GM10248 (cell line): ENCODE data around the gene SH3BP4.

Experiments
- CTCF ChIA-PET: fragments of 300-600 bp; sonication (Branson Sonifier 250); formaldehyde crosslinking; extraction: SDS; loops from one replicate; lab custom pipeline; 2021; ENCODE audit warnings: antibody characterized with exemption; lab: Yijun Ruan, JAX
- POLR2A ChIA-PET: fragments of 350-650 bp; sonication (Branson Sonifier 250); formaldehyde crosslinking; extraction: SDS; loops from one replicate; lab custom pipeline; 2020; ENCODE audit warnings: antibody characterized with exemption; lab: Yijun Ruan, JAX
- DNase-seq: peaks from one replicate; pipeline ENCODE4 v3.0.0; 2012; ENCODE audit errors: extremely low spot score
- CTCF ChIP-seq: IDR thresholded peaks from 2 replicates; pipeline ENCODE4 v1.5.1; 2012; ENCODE audit warnings: mild to moderate bottlenecking, low read depth; ENCODE audit errors: extremely low read depth, missing control alignments, control extremely low read depth

SH3BP4 gene

DNA sequence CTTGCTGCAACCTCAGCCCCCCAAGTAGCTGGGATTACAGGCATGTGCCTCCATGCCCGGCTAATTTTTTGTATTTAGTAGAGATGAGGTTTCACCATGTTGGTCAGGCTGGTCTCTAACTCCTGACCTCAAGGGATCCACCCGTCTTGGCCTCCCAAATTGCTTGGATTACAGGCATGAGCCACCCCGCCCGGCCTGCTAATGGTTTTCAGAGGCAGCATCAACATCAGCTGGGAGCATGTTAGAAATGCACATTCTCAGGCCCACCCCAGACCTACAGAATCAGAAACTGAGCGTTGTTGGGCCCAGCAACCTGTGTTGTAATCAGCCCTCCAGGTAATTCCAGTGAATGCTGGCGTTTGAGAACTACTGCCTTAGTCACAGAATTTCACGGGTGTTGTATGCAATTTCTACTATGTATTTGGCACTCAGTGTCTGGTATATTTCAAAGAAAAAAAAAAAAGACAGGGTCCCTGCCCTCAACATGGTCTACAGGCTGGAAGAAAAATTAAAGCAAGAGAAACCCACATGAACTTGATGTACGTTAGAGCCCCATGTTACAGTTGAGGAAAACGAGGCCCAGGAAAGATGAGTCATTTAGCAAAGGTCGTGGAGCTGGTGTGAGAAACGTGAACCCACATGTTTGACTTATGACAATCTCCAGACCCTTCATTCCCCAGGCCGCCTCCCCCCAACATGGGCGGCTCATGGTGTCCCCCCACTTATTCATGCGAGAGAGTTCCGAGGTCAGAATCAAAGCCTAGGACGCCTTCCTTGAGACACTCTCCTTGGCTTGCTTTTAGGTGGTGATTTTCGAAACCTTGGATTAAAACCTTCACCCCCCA is 35.3 kb downstream of the SH3BP4 start:
- CTCF ChIA-PET: no interaction called here
- POLR2A ChIA-PET: no interaction called here
- no peak for DNase-seq
- TF ChIP-seq CTCF: no peak

DNA sequence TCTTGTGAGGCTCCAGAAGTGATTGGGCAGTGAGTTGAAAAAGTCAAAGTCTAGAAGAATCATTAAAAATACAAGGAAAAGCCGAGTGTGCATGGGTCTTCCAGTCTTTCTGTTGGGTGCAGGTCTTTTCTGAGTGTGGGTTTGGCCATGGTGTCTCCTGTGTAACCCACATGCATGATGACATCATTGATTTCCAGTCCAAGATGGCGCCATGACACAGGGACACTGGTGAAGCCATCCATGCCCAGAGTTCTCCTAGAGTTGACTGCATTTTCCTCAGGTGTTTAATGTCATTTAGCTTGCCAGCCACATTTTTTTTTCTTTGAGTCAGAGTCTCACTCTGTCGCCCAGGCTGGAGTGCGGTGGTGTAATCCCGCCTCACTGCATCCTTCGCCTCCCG is 35.9 kb downstream of the SH3BP4 start:
- POLR2A ChIA-PET: no interaction called here
- no peak for DNase-seq
- TF ChIP-seq CTCF: no peak
- CTCF ChIA-PET: no interaction called here

GRCh38 chr2:234988491-234988890 is 36.7 kb downstream of the SH3BP4 start:
- ChIA-PET CTCF (no interaction called here), POLR2A (no interaction called here)
- no peak for TF ChIP-seq CTCF
- no peak for DNase-seq

- no peak for DNase-seq
- no peak for TF ChIP-seq CTCF
- ChIA-PET POLR2A (no interaction called here), CTCF (no interaction called here)
Observed at GRCh38 chr2:234989183-234989701, 37.4 kb downstream of the SH3BP4 start.

- DNase-seq: no peak
- TF ChIP-seq CTCF: no peak
- POLR2A ChIA-PET: no interaction called here
- CTCF ChIA-PET: no interaction called here
Observed at GRCh38 chr2:234990300-234990699, 38.5 kb downstream of the SH3BP4 start.

DNA sequence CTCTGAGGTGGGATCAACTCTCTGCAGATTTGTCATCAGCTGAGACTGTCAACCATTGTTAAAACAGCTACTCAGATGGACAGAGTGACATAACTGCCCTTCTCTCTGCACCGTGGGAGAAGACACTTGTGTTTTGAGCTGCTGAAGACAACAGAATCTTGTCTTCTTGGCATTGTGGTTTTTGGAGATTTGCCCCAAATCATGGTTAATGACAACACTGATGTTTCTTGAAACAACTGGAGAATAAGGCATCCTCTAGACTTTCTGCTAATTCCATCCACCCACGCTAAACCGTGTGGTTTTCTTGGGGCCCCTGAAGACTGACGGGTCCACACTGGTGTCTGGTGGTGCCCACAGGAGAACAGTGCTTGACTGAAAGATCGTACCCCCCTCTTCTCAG is 39.5 kb downstream of the SH3BP4 start:
- ChIA-PET CTCF (no interaction called here), POLR2A (no interaction called here)
- TF ChIP-seq CTCF: no peak
- DNase-seq: no peak
